ENCODE measurements around the gene ZSWIM7. TPM values are rescaled to one million over a fixed set of nuclear protein-coding genes. Genes with fewer than 3 reads are reported as not detected.

The ZSWIM7 gene
- total RNA-seq, 1 experiment from 2014 or later: 11.9 TPM

GRCh38 chr17:16040710-16041251 is 41.3 kb upstream of the ZSWIM7 start:
- no peaks in the 10 kb centered on the region for H3K4me1 Mint-ChIP-seq (ENCODE audit: low read depth, unreplicated experiment)
- H3K36me3 Mint-ChIP-seq (ENCODE audit: insufficient read depth, unreplicated experiment): peaks cover 51% of the 10 kb centered on the region
- CTCF ChIA-PET: no interaction called here
- H3K27me3 Mint-ChIP-seq (ENCODE audit: unreplicated experiment): no peaks in the 10 kb centered on the region
- TF ChIP-seq CTCF (IDR thresholded peaks at IDR 0.05; ENCODE audit: unreplicated experiment): no peak
- no peaks in the 10 kb centered on the region for H3K9me3 Mint-ChIP-seq (ENCODE audit: low read depth, unreplicated experiment)
- DNase-seq: no peak
- no peak overlapping the region for H3K27ac Mint-ChIP-seq (ENCODE audit: unreplicated experiment)
- intact Hi-C loops (cut with micrococcal nuclease; ENCODE audit: unreplicated experiment): no loop called here
- no peak overlapping the region for H3K4me3 Mint-ChIP-seq (ENCODE audit: low read depth, unreplicated experiment)
- BruUV-seq (replicated peaks): no TSS peak

- intact Hi-C loops (cut with micrococcal nuclease; ENCODE audit: unreplicated experiment): no loop called here
- Mint-ChIP-seq H3K36me3 (ENCODE audit: insufficient read depth, unreplicated experiment) (peaks cover 54% of the 10 kb centered on the region), H3K27ac (ENCODE audit: unreplicated experiment) (no peak overlapping the region), H3K4me3 (ENCODE audit: low read depth, unreplicated experiment) (no peak overlapping the region), H3K27me3 (ENCODE audit: unreplicated experiment) (no peaks in the 10 kb centered on the region), H3K9me3 (ENCODE audit: low read depth, unreplicated experiment) (no peaks in the 10 kb centered on the region), H3K4me1 (ENCODE audit: low read depth, unreplicated experiment) (no peaks in the 10 kb centered on the region)
- BruUV-seq (replicated peaks): no TSS peak
- CTCF ChIA-PET: no interaction called here
- DNase-seq: no peak
- no peak for TF ChIP-seq CTCF (IDR thresholded peaks at IDR 0.05; ENCODE audit: unreplicated experiment)
These were observed 38.1 kb upstream of the ZSWIM7 start for GRCh38 chr17:16037636-16038035.

- H3K9me3 Mint-ChIP-seq (ENCODE audit: low read depth, unreplicated experiment): no peaks in the 10 kb centered on the region
- H3K4me3 Mint-ChIP-seq (ENCODE audit: low read depth, unreplicated experiment): no peak overlapping the region
- BruUV-seq (replicated peaks): no TSS peak
- no peak overlapping the region for H3K27ac Mint-ChIP-seq (ENCODE audit: unreplicated experiment)
- no peak for TF ChIP-seq CTCF (IDR thresholded peaks at IDR 0.05; ENCODE audit: unreplicated experiment)
- H3K27me3 Mint-ChIP-seq (ENCODE audit: unreplicated experiment): no peaks in the 10 kb centered on the region
- intact Hi-C loops (cut with micrococcal nuclease; ENCODE audit: unreplicated experiment): no loop called here
- DNase-seq: no peak
- peaks cover 63% of the 10 kb centered on the region for H3K36me3 Mint-ChIP-seq (ENCODE audit: insufficient read depth, unreplicated experiment)
- no peaks in the 10 kb centered on the region for H3K4me1 Mint-ChIP-seq (ENCODE audit: low read depth, unreplicated experiment)
- CTCF ChIA-PET: no interaction called here
These were observed 36.8 kb upstream of the ZSWIM7 start for GRCh38 chr17:16036261-16036660.

GRCh38 chr17:16033729-16034349 is 34.3 kb upstream of the ZSWIM7 start:
- no peak overlapping the region for H3K27ac Mint-ChIP-seq (ENCODE audit: unreplicated experiment)
- CTCF ChIA-PET: no interaction called here
- peaks cover 49% of the 10 kb centered on the region for H3K36me3 Mint-ChIP-seq (ENCODE audit: insufficient read depth, unreplicated experiment)
- TF ChIP-seq CTCF (IDR thresholded peaks at IDR 0.05; ENCODE audit: unreplicated experiment): no peak
- BruUV-seq (replicated peaks): no TSS peak
- no peaks in the 10 kb centered on the region for H3K27me3 Mint-ChIP-seq (ENCODE audit: unreplicated experiment)
- intact Hi-C loops (cut with micrococcal nuclease; ENCODE audit: unreplicated experiment): no loop called here
- no peaks in the 10 kb centered on the region for H3K9me3 Mint-ChIP-seq (ENCODE audit: low read depth, unreplicated experiment)
- DNase-seq: no peak
- no peaks in the 10 kb centered on the region for H3K4me1 Mint-ChIP-seq (ENCODE audit: low read depth, unreplicated experiment)
- no peak overlapping the region for H3K4me3 Mint-ChIP-seq (ENCODE audit: low read depth, unreplicated experiment)
